OCI-LY1 (cell line): ENCODE results near the gene ANGEL2.

Experiments used
- H2AFZ ChIP-seq: fragments of 200-600 bp; sonication (generic), shearing (Covaris generic); 2 replicates; pipeline ENCODE4 v1.6.0; 2014; ENCODE audit warnings: antibody characterized with exemption, mild to moderate bottlenecking, low read length
- H3F3A ChIP-seq: fragments of 200-600 bp; sonication (generic), shearing (Covaris generic); 2 replicates; pipeline ENCODE4 v1.6.0; 2014; ENCODE audit warnings: mild to moderate bottlenecking, antibody characterized with exemption, low read length, moderate library complexity; ENCODE audit not compliant: insufficient read depth
- H3K27ac ChIP-seq: fragments of 200-600 bp; sonication (generic); 2 replicates; pipeline ENCODE4 v1.5.1; 2014; ENCODE audit warnings: low read length, mixed run types, mild to moderate bottlenecking, low read depth; ENCODE audit not compliant: poor library complexity, severe bottlenecking
- H3K27me3 ChIP-seq: fragments of 200-600 bp; sonication (generic); 2 replicates; pipeline ENCODE4 v1.6.0; 2014; ENCODE audit warnings: antibody characterized with exemption, mild to moderate bottlenecking, low read length, moderate library complexity; ENCODE audit not compliant: insufficient read depth
- H3K36me3 ChIP-seq: fragments of 200-600 bp; sonication (generic); 2 replicates; pipeline ENCODE4 v1.6.1; 2014; ENCODE audit warnings: mild to moderate bottlenecking, antibody characterized with exemption, low read length, moderate library complexity, mixed read lengths; ENCODE audit not compliant: insufficient read depth
- H3K4me1 ChIP-seq: fragments of 200-600 bp; sonication (generic); 2 replicates; pipeline ENCODE4 v1.5.1; 2014; ENCODE audit warnings: mild to moderate bottlenecking, low read length, moderate library complexity; ENCODE audit not compliant: insufficient read depth, severe bottlenecking
- H3K4me2 ChIP-seq: fragments of 200-600 bp; sonication (generic), shearing (Covaris generic); 2 replicates; pipeline ENCODE4 v1.6.1; 2014; ENCODE audit warnings: low read length
- H3K4me3 ChIP-seq: fragments of 200-600 bp; sonication (generic); 2 replicates; pipeline ENCODE4 v1.5.1; 2014; ENCODE audit warnings: low read length, low read depth, mild to moderate bottlenecking, mixed read lengths; ENCODE audit not compliant: poor library complexity, severe bottlenecking
- H3K79me2 ChIP-seq: fragments of 200-600 bp; shearing (Covaris generic); 2 replicates; pipeline ENCODE4 v1.6.1; 2016; ENCODE audit warnings: mixed run types, low read length, mixed read lengths; ENCODE audit not compliant: insufficient read depth
- H3K9ac ChIP-seq: fragments of 200-600 bp; sonication (generic), shearing (Covaris generic); 2 replicates; pipeline ENCODE4 v1.6.1; 2014; ENCODE audit warnings: mild to moderate bottlenecking, low read length, mixed read lengths
- H3K9me2 ChIP-seq: fragments of 200-600 bp; sonication (generic), shearing (Covaris generic); 2 replicates; pipeline ENCODE4 v1.6.1; 2014; ENCODE audit warnings: low read depth, mild to moderate bottlenecking, low read length, mixed read lengths
- H3K9me3 ChIP-seq: fragments of 200-600 bp; shearing (Covaris generic); 2 replicates; pipeline ENCODE4 v1.6.1; 2014; ENCODE audit warnings: low read length, mixed read lengths
- H4K20me1 ChIP-seq: fragments of 200-600 bp; sonication (generic), shearing (Covaris generic); 2 replicates; pipeline ENCODE4 v1.6.0; 2016; ENCODE audit warnings: mild to moderate bottlenecking, low read length; ENCODE audit not compliant: insufficient read depth
- CTCF ChIP-seq: fragments of 200-600 bp; sonication (generic), shearing (Covaris generic); IDR thresholded peaks from 2 replicates; pipeline ENCODE4 v1.5.1; 2017; ENCODE audit warnings: mild to moderate bottlenecking, antibody characterized with exemption, low read length, moderate library complexity, mixed read lengths
- EZH2 ChIP-seq: fragments of 200-600 bp; sonication (generic), shearing (Covaris generic); IDR thresholded peaks from 2 replicates; pipeline ENCODE4 v1.8.0; 2017; ENCODE audit warnings: borderline replicate concordance, mixed run types, mild to moderate bottlenecking, antibody characterized with exemption, low read length, moderate library complexity, mixed read lengths

ANGEL2 gene

GRCh38 chr1:212950243-212951125, 65.2 kb downstream of the ANGEL2 start, which contains the start of gene VASH2:
Gene VASH2, plus strand, starts transcription at chr1:212950541. Its CDS starts 1,002 bp downstream, at chr1:212951543.
- no peaks in the 10 kb centered on the region for H3K9me3 ChIP-seq
- no peak within 1 kb of the TSS for H2AFZ ChIP-seq
- H3K9ac ChIP-seq = no peak within 1 kb of the TSS
- H3K9me2 ChIP-seq = no peaks in the 10 kb centered on the region
- no peaks in the 10 kb centered on the region for H3K4me1 ChIP-seq
- TF ChIP-seq CTCF (no peak), EZH2 (no peak)
- no peaks in the 10 kb centered on the region for H3K79me2 ChIP-seq
- H3K27me3 ChIP-seq = peaks cover 10% of the 10 kb centered on the region; the same call in 1 of the 2 replicates
- H3F3A ChIP-seq = no peaks in the 10 kb centered on the region
- no peaks in the 10 kb centered on the region for H4K20me1 ChIP-seq
- peak within 1 kb of the TSS; percentile 36; the same call in 1 of the 2 replicates for H3K4me2 ChIP-seq
- no peak within 1 kb of the TSS for H3K27ac ChIP-seq
- H3K36me3 ChIP-seq = no peaks in the 10 kb centered on the region
- no peak within 1 kb of the TSS for H3K4me3 ChIP-seq

DNA sequence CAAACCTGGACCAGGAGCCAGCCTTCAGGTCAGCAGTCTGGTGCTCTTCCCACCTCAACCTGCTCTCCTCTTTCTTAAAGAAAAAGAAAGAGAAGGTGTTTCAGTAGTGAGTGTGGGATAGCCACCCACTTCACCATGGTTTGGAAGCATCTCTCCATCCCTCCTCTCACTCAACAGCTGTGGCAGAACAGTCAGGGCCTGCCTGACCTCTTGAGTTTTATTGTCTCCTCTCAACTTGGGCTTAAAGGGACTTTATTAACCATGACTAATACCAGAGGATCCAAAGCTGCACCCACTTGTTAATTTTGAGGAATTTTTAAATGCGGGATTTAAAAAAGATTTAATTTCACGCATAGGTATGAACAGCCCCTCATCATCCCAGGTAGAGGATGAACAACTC, 65.9 kb downstream of the ANGEL2 start:
- Histone ChIP-seq H3K4me3 (no peak overlapping the region), H3F3A (no peaks in the 10 kb centered on the region), H3K9me3 (no peaks in the 10 kb centered on the region), H3K27ac (no peak overlapping the region), H3K9ac (no peak overlapping the region), H2AFZ (no peak overlapping the region), H3K4me1 (no peaks in the 10 kb centered on the region), H3K36me3 (no peaks in the 10 kb centered on the region), H3K9me2 (no peaks in the 10 kb centered on the region), H3K27me3 (peaks cover 10% of the 10 kb centered on the region; the same call in 1 of the 2 replicates), H3K4me2 (no peak overlapping the region), H4K20me1 (no peaks in the 10 kb centered on the region), H3K79me2 (no peaks in the 10 kb centered on the region)
- no peak for TF ChIP-seq CTCF

GRCh38 chr1:212946872-212947271, 68.8 kb downstream of the ANGEL2 start:
- Histone ChIP-seq H3K27ac (no peak overlapping the region), H3F3A (no peaks in the 10 kb centered on the region), H3K79me2 (no peaks in the 10 kb centered on the region), H3K4me3 (no peak overlapping the region), H3K9ac (no peak overlapping the region), H3K9me3 (no peaks in the 10 kb centered on the region), H3K9me2 (no peaks in the 10 kb centered on the region), H4K20me1 (no peaks in the 10 kb centered on the region), H3K4me2 (no peak overlapping the region), H3K36me3 (no peaks in the 10 kb centered on the region), H3K27me3 (peaks cover 6% of the 10 kb centered on the region; the same call in 1 of the 2 replicates), H2AFZ (no peak overlapping the region), H3K4me1 (no peaks in the 10 kb centered on the region)
- no peak for TF ChIP-seq CTCF
- TF ChIP-seq EZH2 = no peak
